ENCODE data around the gene ITLN1. TPM values are rescaled to one million over a fixed set of nuclear protein-coding genes. Genes with fewer than 3 reads are reported as not detected.

The ITLN1 gene
- polyA plus RNA-seq, 1 donor from 2014 or later: not detected

DNA sequence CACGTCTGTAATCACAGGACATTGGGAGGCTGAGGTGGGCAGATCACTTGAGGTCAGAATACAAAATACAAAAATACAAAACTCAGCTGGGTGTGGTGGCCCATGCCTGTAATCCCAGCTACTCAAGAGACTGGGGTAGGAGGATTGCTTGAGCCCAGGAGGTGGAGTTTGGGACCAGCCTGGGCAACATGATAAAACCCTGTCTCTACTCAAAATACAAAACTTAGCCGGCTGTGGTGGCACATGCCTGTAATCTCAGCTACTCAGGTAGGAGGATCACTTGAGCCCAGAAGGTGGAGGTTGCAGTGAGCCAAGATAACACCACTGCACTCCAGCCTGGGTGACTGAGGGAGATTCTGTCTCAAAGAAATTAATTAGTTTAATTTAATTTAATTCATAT lies 6.5 kb upstream of the ITLN1 start:
- Histone ChIP-seq H3K9me2 (ENCODE audit: insufficient read depth, low read length) (no peaks in the 10 kb centered on the region), H3K27me3 (ENCODE audit: insufficient read depth, low read depth, low read length) (no peaks in the 10 kb centered on the region), H3K79me2 (replicated peaks; ENCODE audit: insufficient read depth, low read length) (no peaks in the 10 kb centered on the region), H3K4me3 (ENCODE audit: low read length) (no peak overlapping the region), H3F3A (ENCODE audit: insufficient read depth, low read length, poor library complexity, severe bottlenecking) (no peaks in the 10 kb centered on the region), H3K4me2 (ENCODE audit: low read length) (no peak overlapping the region), H2AFZ (ENCODE audit: low read depth, low read length) (no peak overlapping the region), H4K20me1 (ENCODE audit: insufficient read depth) (no peaks in the 10 kb centered on the region), H3K36me3 (ENCODE audit: insufficient read depth, low read length) (no peaks in the 10 kb centered on the region), H3K9ac (ENCODE audit: low read length) (no peak overlapping the region), H3K27ac (ENCODE audit: low read length) (no peak overlapping the region), H3K9me3 (ENCODE audit: low read length) (no peaks in the 10 kb centered on the region)
- TF ChIP-seq, protein P1, sequence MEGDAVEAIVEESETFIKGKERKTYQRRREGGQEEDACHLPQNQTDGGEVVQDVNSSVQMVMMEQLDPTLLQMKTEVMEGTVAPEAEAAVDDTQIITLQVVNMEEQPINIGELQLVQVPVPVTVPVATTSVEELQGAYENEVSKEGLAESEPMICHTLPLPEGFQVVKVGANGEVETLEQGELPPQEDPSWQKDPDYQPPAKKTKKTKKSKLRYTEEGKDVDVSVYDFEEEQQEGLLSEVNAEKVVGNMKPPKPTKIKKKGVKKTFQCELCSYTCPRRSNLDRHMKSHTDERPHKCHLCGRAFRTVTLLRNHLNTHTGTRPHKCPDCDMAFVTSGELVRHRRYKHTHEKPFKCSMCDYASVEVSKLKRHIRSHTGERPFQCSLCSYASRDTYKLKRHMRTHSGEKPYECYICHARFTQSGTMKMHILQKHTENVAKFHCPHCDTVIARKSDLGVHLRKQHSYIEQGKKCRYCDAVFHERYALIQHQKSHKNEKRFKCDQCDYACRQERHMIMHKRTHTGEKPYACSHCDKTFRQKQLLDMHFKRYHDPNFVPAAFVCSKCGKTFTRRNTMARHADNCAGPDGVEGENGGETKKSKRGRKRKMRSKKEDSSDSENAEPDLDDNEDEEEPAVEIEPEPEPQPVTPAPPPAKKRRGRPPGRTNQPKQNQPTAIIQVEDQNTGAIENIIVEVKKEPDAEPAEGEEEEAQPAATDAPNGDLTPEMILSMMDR (IDR thresholded peaks at IDR 0.05; ENCODE audit: poor library complexity, severe bottlenecking): no peak
- TF ChIP-seq TAF1 (IDR thresholded peaks at IDR 0.05; ENCODE audit: low read depth): no peak

DNA sequence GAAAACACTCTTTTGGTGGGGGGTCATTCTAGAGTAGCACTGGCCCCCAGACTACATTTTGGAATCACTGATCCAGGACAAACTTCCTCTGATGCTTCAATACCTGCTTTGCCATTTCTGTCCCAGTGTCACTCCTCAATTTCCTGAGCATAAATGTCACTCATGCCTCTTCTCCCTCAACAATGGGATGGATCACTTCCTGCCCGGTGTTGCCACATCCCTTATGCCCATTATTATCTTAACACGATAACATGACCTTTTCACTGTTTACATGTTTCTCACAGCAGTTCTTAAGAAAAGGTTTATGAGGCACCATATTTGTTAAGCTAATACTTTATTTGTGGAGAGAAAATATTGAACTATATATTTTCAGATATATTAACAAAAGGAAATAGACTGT lies 3.9 kb upstream of the ITLN1 start:
- Histone ChIP-seq H3K4me2 (ENCODE audit: low read length) (no peak overlapping the region), H3K4me3 (ENCODE audit: low read length) (no peak overlapping the region), H3K79me2 (replicated peaks; ENCODE audit: insufficient read depth, low read length) (no peaks in the 10 kb centered on the region), H3K9ac (ENCODE audit: low read length) (no peak overlapping the region), H3K9me2 (ENCODE audit: insufficient read depth, low read length) (no peaks in the 10 kb centered on the region), H3F3A (ENCODE audit: insufficient read depth, low read length, poor library complexity, severe bottlenecking) (no peaks in the 10 kb centered on the region), H3K27me3 (ENCODE audit: insufficient read depth, low read depth, low read length) (no peaks in the 10 kb centered on the region), H3K36me3 (ENCODE audit: insufficient read depth, low read length) (no peaks in the 10 kb centered on the region), H3K9me3 (ENCODE audit: low read length) (no peaks in the 10 kb centered on the region), H2AFZ (ENCODE audit: low read depth, low read length) (no peak overlapping the region), H4K20me1 (ENCODE audit: insufficient read depth) (no peaks in the 10 kb centered on the region), H3K27ac (ENCODE audit: low read length) (no peak overlapping the region)
- TF ChIP-seq EP300 (conservative IDR thresholded peaks at IDR 0.05; ENCODE audit: poor library complexity, severe bottlenecking) (no peak), POLR2AphosphoS5 (IDR thresholded peaks at IDR 0.05) (no peak), EZH2 (IDR thresholded peaks at IDR 0.05; ENCODE audit: borderline replicate concordance, insufficient read depth, low read length, poor library complexity, severe bottlenecking) (no peak), RAD21 (conservative IDR thresholded peaks at IDR 0.05) (no peak), MXI1 (conservative IDR thresholded peaks at IDR 0.05; ENCODE audit: poor library complexity, severe bottlenecking) (no peak), SMC3 (conservative IDR thresholded peaks at IDR 0.05; ENCODE audit: poor library complexity) (no peak), TAF1 (IDR thresholded peaks at IDR 0.05; ENCODE audit: low read depth) (no peak)
- TF ChIP-seq, protein P2, sequence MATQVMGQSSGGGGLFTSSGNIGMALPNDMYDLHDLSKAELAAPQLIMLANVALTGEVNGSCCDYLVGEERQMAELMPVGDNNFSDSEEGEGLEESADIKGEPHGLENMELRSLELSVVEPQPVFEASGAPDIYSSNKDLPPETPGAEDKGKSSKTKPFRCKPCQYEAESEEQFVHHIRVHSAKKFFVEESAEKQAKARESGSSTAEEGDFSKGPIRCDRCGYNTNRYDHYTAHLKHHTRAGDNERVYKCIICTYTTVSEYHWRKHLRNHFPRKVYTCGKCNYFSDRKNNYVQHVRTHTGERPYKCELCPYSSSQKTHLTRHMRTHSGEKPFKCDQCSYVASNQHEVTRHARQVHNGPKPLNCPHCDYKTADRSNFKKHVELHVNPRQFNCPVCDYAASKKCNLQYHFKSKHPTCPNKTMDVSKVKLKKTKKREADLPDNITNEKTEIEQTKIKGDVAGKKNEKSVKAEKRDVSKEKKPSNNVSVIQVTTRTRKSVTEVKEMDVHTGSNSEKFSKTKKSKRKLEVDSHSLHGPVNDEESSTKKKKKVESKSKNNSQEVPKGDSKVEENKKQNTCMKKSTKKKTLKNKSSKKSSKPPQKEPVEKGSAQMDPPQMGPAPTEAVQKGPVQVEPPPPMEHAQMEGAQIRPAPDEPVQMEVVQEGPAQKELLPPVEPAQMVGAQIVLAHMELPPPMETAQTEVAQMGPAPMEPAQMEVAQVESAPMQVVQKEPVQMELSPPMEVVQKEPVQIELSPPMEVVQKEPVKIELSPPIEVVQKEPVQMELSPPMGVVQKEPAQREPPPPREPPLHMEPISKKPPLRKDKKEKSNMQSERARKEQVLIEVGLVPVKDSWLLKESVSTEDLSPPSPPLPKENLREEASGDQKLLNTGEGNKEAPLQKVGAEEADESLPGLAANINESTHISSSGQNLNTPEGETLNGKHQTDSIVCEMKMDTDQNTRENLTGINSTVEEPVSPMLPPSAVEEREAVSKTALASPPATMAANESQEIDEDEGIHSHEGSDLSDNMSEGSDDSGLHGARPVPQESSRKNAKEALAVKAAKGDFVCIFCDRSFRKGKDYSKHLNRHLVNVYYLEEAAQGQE (IDR thresholded peaks at IDR 0.05; ENCODE audit: borderline replicate concordance): no peak
- TF ChIP-seq, protein P1 (IDR thresholded peaks at IDR 0.05; ENCODE audit: poor library complexity, severe bottlenecking): no peak
